ENCODE results near the gene BPI. TPM values are rescaled to one million over a fixed set of nuclear protein-coding genes. Genes with fewer than 3 reads are reported as not detected.

The BPI gene
- total RNA-seq, 1 experiment from 2014 or later, result not detected

DNA sequence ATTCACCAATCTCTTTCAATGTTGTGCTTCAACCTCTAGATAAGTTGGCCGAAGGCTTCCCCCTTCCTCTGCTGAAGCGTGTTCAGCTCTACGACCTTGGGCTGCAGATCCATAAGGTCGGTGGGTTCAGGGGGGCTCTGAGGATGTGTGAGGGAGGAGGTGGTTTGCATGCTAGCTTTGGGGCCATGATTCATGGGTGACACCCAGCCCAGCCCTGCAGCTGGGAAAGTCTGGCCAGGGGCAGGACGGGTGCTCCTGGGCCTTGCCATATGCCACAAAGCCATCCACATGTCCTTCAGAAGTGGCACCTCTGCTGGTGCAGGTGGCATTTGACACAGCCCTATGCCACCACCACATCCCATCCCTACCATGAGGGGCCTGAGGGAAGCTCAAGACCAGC lies 69.9 kb downstream of the BPI start:
- peaks cover 2 to 3% of the 10 kb centered on the region in 2 experiments; a peak in 1 of 5 replicates for H3K9me3 Mint-ChIP-seq
- H3K56ac ChIP-seq (ENCODE audit: insufficient read length, low read depth, low read length), result no peak overlapping the region
- no peaks in the 10 kb centered on the region for H3K79me2 ChIP-seq (ENCODE audit: insufficient read depth, low read length)
- no peak overlapping the region for H3K27ac ChIP-seq (ENCODE audit: insufficient read length, low read depth, low read length)
- no peak overlapping the region for H4K5ac ChIP-seq (ENCODE audit: insufficient read length, low read depth, low read length)
- no peak overlapping the region for H2AFZ ChIP-seq (ENCODE audit: low read length)
- H2AK5ac ChIP-seq (ENCODE audit: insufficient read length, low read length), result no peak overlapping the region
- WGBS (ENCODE audit: extremely low coverage, insufficient read length, low lambda C conversion rate), result no CpG with 5 or more reads among the region's 5 CpGs
- H3K27me3 ChIP-seq (ENCODE audit: insufficient read depth, low read length), result no peaks in the 10 kb centered on the region
- no peak overlapping the region for H3K14ac ChIP-seq (ENCODE audit: insufficient read depth, low read length)
- no peaks in the 10 kb centered on the region for H3K23me2 ChIP-seq (ENCODE audit: insufficient read length, low read depth, low read length, poor library complexity, severe bottlenecking)
- no peak overlapping the region for H3K4me3 Mint-ChIP-seq
- no peak overlapping the region for H2BK120ac ChIP-seq (ENCODE audit: low read depth, low read length, poor library complexity, severe bottlenecking)
- TF ChIP-seq, protein P1, sequence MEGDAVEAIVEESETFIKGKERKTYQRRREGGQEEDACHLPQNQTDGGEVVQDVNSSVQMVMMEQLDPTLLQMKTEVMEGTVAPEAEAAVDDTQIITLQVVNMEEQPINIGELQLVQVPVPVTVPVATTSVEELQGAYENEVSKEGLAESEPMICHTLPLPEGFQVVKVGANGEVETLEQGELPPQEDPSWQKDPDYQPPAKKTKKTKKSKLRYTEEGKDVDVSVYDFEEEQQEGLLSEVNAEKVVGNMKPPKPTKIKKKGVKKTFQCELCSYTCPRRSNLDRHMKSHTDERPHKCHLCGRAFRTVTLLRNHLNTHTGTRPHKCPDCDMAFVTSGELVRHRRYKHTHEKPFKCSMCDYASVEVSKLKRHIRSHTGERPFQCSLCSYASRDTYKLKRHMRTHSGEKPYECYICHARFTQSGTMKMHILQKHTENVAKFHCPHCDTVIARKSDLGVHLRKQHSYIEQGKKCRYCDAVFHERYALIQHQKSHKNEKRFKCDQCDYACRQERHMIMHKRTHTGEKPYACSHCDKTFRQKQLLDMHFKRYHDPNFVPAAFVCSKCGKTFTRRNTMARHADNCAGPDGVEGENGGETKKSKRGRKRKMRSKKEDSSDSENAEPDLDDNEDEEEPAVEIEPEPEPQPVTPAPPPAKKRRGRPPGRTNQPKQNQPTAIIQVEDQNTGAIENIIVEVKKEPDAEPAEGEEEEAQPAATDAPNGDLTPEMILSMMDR (conservative IDR thresholded peaks at IDR 0.05), result no peak
- H3K4me1 Mint-ChIP-seq, result peaks cover 11 to 12% of the 10 kb centered on the region in 2 experiments
- no peak overlapping the region for H2BK20ac ChIP-seq (ENCODE audit: low read depth, low read length, poor library complexity, severe bottlenecking)
- no peak overlapping the region for H2BK12ac ChIP-seq (ENCODE audit: insufficient read length, low read depth, low read length)
- H4K20me1 ChIP-seq (ENCODE audit: control insufficient read depth, insufficient read depth, insufficient read length), result no peaks in the 10 kb centered on the region
- DNase-seq, result no peak
- no peak overlapping the region for H3K18ac ChIP-seq (ENCODE audit: insufficient read length, low read depth, low read length)
- H3T11ph ChIP-seq (ENCODE audit: low read length), result no peak overlapping the region
- no peak overlapping the region for H2BK5ac ChIP-seq (ENCODE audit: insufficient read length, low read length)
- no peak overlapping the region for H3K23ac ChIP-seq (ENCODE audit: insufficient read length, low read depth, low read length)
- no peak overlapping the region for H4K91ac ChIP-seq (ENCODE audit: insufficient read length, low read depth, low read length)
- H3K4ac ChIP-seq (ENCODE audit: low read depth, low read length), result no peak overlapping the region
- no peak overlapping the region for H3K4me2 ChIP-seq (ENCODE audit: insufficient read depth, insufficient read length, low read length)
- no peak overlapping the region for H3K27ac Mint-ChIP-seq
- H3K9ac ChIP-seq (ENCODE audit: extremely low read depth, insufficient read length, low read length), result no peak overlapping the region
- no peak overlapping the region for H2BK15ac ChIP-seq (ENCODE audit: low read depth, low read length)
- H3K9me3 ChIP-seq (ENCODE audit: control insufficient read depth, low read depth, low read length), result no peaks in the 10 kb centered on the region
- H3K36me3 Mint-ChIP-seq (ENCODE audit: insufficient read depth in 1 of 3, low read depth in 3 of 3), result no peaks in the 10 kb centered on the region; a peak in 1 of 7 replicates
- no peak overlapping the region for H4K8ac ChIP-seq (replicated peaks; ENCODE audit: insufficient read length, low read depth, low read length)
- H3K4me1 ChIP-seq (ENCODE audit: insufficient read depth, low read length), result no peaks in the 10 kb centered on the region
- peaks cover 11% of the 10 kb centered on the region for H3K27me3 Mint-ChIP-seq (ENCODE audit: low read depth)
- no peaks in the 10 kb centered on the region for H3K79me1 ChIP-seq (ENCODE audit: insufficient read depth, low read depth, low read length, poor library complexity, severe bottlenecking)
